Raji (cell line): ENCODE data around the gene CALD1.

Experiments
- POLR2A ChIP-seq: IDR thresholded peaks from 2 replicates; pipeline ENCODE4 v1.6.1; 2011; ENCODE audit warnings: low read depth, low read length, control low read depth; ENCODE audit not compliant: insufficient read depth

The CALD1 gene

GRCh38 chr7:134825666-134826065 lies 46.2 kb downstream of the CALD1 start:
- TF ChIP-seq POLR2A: no peak

GRCh38 chr7:134826105-134826504 lies 46.7 kb downstream of the CALD1 start:
- no peak for TF ChIP-seq POLR2A

- no peak for TF ChIP-seq POLR2A
These were observed 48.0 kb downstream of the CALD1 start for GRCh38 chr7:134827436-134827835.

GRCh38 chr7:134827889-134828288 lies 48.5 kb downstream of the CALD1 start:
- no peak for TF ChIP-seq POLR2A

- no peak for TF ChIP-seq POLR2A
These were observed 48.9 kb downstream of the CALD1 start for GRCh38 chr7:134828361-134828760.

- TF ChIP-seq POLR2A: no peak
These were observed 50.0 kb downstream of the CALD1 start for GRCh38 chr7:134829380-134829986.

GRCh38 chr7:134831862-134832261 lies 52.4 kb downstream of the CALD1 start:
- no peak for TF ChIP-seq POLR2A

- TF ChIP-seq POLR2A: no peak
These were observed 52.9 kb downstream of the CALD1 start for GRCh38 chr7:134832367-134832766.

GRCh38 chr7:134834689-134835462 lies 55.4 kb downstream of the CALD1 start:
- TF ChIP-seq POLR2A: no peak

GRCh38 chr7:134835463-134835823 lies 56.0 kb downstream of the CALD1 start:
- no peak for TF ChIP-seq POLR2A

- TF ChIP-seq POLR2A: no peak
These were observed 57.0 kb downstream of the CALD1 start for GRCh38 chr7:134836447-134836846.

- no peak for TF ChIP-seq POLR2A
These were observed 59.9 kb downstream of the CALD1 start for GRCh38 chr7:134839298-134839697.

GRCh38 chr7:134842062-134842461 lies 62.6 kb downstream of the CALD1 start:
- TF ChIP-seq POLR2A: no peak

GRCh38 chr7:134842886-134843430 lies 63.5 kb downstream of the CALD1 start:
- no peak for TF ChIP-seq POLR2A

GRCh38 chr7:134844200-134844599 lies 64.8 kb downstream of the CALD1 start:
- TF ChIP-seq POLR2A: no peak

- TF ChIP-seq POLR2A: no peak
These were observed 66.0 kb downstream of the CALD1 start for GRCh38 chr7:134845461-134845860.

GRCh38 chr7:134847851-134848588 lies 68.6 kb downstream of the CALD1 start:
- no peak for TF ChIP-seq POLR2A

GRCh38 chr7:134850066-134850465 lies 70.6 kb downstream of the CALD1 start:
- TF ChIP-seq POLR2A: no peak
